Erythroblast (primary cell): ENCODE measurements around the gene KRT5.

Source experiments
- GATA1 ChIP-seq: IDR thresholded peaks from 2 replicates; pipeline ENCODE4 v1.6.1; 2011; ENCODE audit warnings: low read depth, mild to moderate bottlenecking, control low read depth, low read length, moderate library complexity
- POLR2A ChIP-seq: IDR thresholded peaks from 2 replicates; pipeline ENCODE4 v1.6.1; 2011; ENCODE audit warnings: mild to moderate bottlenecking, low read length

DNA sequence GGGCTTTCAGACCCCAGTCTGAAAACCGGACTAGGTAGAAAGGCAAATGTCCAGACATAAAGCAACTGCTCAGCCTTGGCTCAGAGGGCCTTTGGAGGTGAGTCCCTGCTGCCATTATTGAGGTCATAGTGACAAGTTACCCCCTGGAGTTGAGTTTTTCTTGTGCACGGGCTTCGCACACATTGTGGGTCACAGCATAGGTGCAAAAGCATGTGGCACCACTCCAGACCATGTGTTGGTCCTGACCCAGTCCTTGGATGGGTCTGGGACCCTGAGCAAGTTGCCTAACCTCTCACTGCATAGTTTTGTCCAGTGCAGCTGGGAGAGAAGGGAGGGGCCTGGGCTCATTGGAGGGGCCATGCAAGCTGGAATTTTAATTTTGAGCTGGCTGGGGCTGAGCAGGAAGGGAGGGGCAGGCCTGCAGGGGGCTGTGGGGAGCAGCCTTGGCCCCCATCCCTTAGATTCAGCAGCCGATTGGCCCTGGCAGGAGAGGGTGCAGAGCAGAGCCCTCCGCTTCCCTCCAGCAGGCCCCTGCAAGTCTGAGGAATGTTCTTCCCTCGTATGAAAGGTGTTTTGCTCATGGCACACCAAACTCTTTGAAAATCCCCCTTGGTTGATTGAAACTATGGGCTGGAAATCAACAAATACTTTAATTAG is 4.2 kb upstream of the KRT5 start:
- no peak for TF ChIP-seq POLR2A
- TF ChIP-seq GATA1 = no peak
